HL-60 (cell line): ENCODE data around the gene PSMB7.

Experiments used
- DNase-seq, 2 experiments: peaks; one replicate each; pipeline ENCODE4 v3.0.0-alpha.2; 2010 to 2020; ENCODE audit warnings: low read depth in 1 of 2, low spot score in 1 of 2
- H3K27ac ChIP-seq: fragments of 250-450 bp; sonication (Bioruptor Pico); replicated peaks from 2 replicates; pipeline ENCODE4 v1.5.1; 2020; ENCODE audit warnings: mild to moderate bottlenecking, moderate library complexity
- H3K27me3 ChIP-seq: fragments of 250-450 bp; sonication (Bioruptor Pico); 2 replicates; pipeline ENCODE4 v1.5.1; 2021; ENCODE audit warnings: mild to moderate bottlenecking, moderate library complexity; ENCODE audit not compliant: insufficient read depth, poor library complexity, severe bottlenecking
- H3K4me3 ChIP-seq: replicated peaks from 2 replicates; pipeline ENCODE4 v1.5.1; 2011; ENCODE audit warnings: mild to moderate bottlenecking, control low read depth, low read length; ENCODE audit not compliant: insufficient read depth
- GABPA ChIP-seq: IDR thresholded peaks from 2 replicates; pipeline ENCODE4 v1.6.1; 2012; ENCODE audit warnings: low read depth
- POLR2AphosphoS5 ChIP-seq: IDR thresholded peaks from 2 replicates; pipeline ENCODE4 v1.6.1; 2012; ENCODE audit warnings: low read depth
- SPI1 ChIP-seq: IDR thresholded peaks from 2 replicates; pipeline ENCODE4 v1.6.1; 2012; ENCODE audit warnings: low read depth, mild to moderate bottlenecking, borderline replicate concordance
- TF ChIP-seq, protein P1 (sequence below): IDR thresholded peaks from one replicate; pipeline ENCODE4 v1.5.1; 2011; ENCODE audit warnings: low read length, control low read depth, inconsistent platforms; ENCODE audit not compliant: insufficient read depth
- TF ChIP-seq, protein P2 (sequence below): IDR thresholded peaks from 2 replicates; pipeline ENCODE4 v1.6.1; 2012; ENCODE audit warnings: low read depth; ENCODE audit not compliant: insufficient replicate concordance

The PSMB7 gene

DNA sequence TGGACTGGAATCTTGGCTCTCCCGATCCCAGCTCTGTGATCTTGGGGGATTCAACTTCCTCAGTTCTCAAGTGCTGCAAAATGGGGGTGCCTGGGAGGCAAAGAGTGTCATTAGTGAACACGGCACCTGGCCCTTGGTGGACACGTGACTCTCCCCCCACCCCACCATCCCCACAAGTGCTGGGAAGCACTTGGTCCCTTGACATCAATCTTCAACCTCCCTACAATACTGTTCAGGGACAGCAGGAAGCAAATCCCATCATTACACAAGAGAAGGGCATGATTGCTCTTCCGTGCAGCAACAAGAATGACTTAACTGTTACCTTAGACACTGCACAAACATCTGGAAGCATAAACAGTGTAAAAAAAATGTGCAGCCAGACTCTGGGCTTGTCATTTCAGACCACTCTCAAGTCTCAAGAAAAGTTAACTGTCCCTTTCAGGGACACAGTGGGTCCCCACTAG, 61.4 kb downstream of the PSMB7 start:
- Histone ChIP-seq H3K4me3 (no peak overlapping the region), H3K27ac (peak overlapping the region; percentile 34), H3K27me3 (no peaks in the 10 kb centered on the region)
- no peak for TF ChIP-seq POLR2AphosphoS5
- no peak for TF ChIP-seq GABPA
- TF ChIP-seq, protein P1, sequence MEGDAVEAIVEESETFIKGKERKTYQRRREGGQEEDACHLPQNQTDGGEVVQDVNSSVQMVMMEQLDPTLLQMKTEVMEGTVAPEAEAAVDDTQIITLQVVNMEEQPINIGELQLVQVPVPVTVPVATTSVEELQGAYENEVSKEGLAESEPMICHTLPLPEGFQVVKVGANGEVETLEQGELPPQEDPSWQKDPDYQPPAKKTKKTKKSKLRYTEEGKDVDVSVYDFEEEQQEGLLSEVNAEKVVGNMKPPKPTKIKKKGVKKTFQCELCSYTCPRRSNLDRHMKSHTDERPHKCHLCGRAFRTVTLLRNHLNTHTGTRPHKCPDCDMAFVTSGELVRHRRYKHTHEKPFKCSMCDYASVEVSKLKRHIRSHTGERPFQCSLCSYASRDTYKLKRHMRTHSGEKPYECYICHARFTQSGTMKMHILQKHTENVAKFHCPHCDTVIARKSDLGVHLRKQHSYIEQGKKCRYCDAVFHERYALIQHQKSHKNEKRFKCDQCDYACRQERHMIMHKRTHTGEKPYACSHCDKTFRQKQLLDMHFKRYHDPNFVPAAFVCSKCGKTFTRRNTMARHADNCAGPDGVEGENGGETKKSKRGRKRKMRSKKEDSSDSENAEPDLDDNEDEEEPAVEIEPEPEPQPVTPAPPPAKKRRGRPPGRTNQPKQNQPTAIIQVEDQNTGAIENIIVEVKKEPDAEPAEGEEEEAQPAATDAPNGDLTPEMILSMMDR: no peak
- TF ChIP-seq SPI1: no peak
- TF ChIP-seq, protein P2, sequence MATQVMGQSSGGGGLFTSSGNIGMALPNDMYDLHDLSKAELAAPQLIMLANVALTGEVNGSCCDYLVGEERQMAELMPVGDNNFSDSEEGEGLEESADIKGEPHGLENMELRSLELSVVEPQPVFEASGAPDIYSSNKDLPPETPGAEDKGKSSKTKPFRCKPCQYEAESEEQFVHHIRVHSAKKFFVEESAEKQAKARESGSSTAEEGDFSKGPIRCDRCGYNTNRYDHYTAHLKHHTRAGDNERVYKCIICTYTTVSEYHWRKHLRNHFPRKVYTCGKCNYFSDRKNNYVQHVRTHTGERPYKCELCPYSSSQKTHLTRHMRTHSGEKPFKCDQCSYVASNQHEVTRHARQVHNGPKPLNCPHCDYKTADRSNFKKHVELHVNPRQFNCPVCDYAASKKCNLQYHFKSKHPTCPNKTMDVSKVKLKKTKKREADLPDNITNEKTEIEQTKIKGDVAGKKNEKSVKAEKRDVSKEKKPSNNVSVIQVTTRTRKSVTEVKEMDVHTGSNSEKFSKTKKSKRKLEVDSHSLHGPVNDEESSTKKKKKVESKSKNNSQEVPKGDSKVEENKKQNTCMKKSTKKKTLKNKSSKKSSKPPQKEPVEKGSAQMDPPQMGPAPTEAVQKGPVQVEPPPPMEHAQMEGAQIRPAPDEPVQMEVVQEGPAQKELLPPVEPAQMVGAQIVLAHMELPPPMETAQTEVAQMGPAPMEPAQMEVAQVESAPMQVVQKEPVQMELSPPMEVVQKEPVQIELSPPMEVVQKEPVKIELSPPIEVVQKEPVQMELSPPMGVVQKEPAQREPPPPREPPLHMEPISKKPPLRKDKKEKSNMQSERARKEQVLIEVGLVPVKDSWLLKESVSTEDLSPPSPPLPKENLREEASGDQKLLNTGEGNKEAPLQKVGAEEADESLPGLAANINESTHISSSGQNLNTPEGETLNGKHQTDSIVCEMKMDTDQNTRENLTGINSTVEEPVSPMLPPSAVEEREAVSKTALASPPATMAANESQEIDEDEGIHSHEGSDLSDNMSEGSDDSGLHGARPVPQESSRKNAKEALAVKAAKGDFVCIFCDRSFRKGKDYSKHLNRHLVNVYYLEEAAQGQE: no peak
- DNase-seq: no peak

DNA sequence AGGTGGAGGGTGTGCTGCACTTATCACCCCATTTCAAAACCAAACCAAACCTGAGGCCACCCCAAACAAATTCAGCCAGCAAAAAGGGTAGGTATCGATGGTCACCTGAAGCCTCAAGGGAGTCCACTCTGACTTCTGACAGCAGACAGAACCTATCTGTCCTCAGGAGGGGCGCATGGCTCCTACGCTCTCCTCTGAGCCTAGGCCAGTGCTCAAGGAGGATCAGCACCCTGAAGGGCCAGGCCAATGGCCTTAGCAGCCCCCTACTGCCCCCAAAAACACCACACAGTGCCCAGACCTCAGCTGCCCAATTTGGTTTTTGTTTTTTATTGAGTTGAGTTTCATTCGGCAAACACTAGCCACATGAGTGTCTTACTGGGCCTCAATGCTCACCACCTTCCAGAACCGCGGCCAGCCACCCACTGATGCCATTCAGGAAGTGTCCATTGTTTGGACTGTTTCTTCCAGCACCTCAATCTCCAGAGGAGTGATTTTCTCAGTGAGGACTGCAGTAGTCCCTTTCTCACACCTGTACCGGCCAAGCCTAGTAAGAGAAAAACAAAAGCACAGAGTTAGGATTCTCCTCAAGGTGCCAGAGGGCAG, 62.0 kb downstream of the PSMB7 start:
- Histone ChIP-seq H3K27ac (peak overlapping the region; percentile 34), H3K4me3 (no peak overlapping the region), H3K27me3 (no peaks in the 10 kb centered on the region)
- no peak for DNase-seq
- TF ChIP-seq, protein P2: no peak
- no peak for TF ChIP-seq GABPA
- TF ChIP-seq, protein P1: no peak

DNA sequence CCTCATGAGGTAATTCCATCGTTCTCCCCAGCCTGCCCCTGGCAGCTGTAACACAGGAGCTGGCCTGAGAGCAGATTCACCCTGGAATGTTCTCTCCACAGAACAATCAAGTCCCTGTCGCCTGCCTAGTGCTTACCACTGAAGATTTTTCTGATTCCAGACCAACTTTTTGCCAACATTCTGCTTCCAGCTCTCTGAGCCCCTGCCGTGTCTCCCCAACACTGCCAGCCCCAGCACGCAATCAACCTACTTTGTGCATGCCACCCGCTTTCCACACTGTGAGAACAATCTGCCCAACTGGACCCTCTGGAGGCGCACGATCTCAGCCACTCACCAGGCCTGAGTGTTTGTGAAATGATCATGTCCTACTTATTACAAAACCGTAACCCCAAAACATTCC, 62.6 kb downstream of the PSMB7 start:
- H3K27me3 ChIP-seq: no peaks in the 10 kb centered on the region
- TF ChIP-seq, protein P2: no peak
- TF ChIP-seq SPI1 (no peak), GABPA (no peak), POLR2AphosphoS5 (no peak; the same call in 1 of the 2 replicates)
- TF ChIP-seq, protein P1: no peak
- no peak overlapping the region for H3K4me3 ChIP-seq
- DNase-seq: no peak
- H3K27ac ChIP-seq: peak overlapping the region; percentile 34
